ENCODE results near the gene JMJD1C. TPM values are rescaled to one million over a fixed set of nuclear protein-coding genes. Genes with fewer than 3 reads are reported as not detected.
A peak's percentile ranks its signal among the peaks of the same experiment; 100 is the strongest.
"Not testable (repeated sequence)": the region's sequence is repeated elsewhere in the genome, so short reads cannot be mapped to it uniquely, and the experiment has no call there.

The JMJD1C gene
- total RNA-seq, 1 donor from 2014 or later, result 122 TPM

DNA sequence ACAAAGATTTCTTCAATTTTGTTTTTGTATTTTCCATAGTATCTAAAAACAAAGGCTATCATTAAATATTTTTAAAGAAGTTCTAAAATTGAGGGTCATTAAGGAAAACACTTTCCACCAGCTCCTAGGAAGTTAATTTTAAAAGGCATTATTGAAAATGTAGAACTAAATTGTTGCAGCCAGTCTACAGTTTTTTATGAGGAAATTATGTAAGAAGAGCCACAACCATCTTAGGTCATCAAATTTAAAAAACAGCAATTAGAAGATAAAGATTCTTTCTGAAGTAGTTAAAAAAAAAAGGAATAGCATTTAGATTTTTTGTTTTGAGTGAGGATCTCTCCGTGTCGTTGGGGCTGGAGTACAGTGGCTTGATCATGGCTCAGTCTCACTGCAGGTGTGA is 171.0 kb downstream of the JMJD1C start:
- no peak for DNase-seq (ENCODE audit: low read depth)

DNA sequence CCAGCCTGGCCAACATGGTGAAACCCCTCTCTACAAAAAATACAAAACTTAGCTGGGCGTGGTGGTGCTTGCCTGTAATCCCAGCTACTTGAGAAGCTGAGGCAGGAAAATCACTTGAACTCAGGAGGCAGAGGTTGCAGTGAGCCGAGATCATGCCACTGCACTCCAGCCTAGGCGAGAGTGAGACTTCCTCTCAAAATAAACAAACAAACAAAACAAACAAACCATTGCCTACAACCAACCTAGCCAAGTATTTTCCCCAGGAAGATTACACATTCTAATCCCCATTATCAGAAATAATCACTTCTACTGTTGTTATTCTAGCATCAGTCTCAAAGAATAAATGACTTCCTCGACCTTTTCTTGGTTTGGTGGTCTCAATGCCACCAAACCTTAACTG is 172.9 kb downstream of the JMJD1C start:
- DNase-seq (ENCODE audit: low read depth), result not testable (repeated sequence)

DNA sequence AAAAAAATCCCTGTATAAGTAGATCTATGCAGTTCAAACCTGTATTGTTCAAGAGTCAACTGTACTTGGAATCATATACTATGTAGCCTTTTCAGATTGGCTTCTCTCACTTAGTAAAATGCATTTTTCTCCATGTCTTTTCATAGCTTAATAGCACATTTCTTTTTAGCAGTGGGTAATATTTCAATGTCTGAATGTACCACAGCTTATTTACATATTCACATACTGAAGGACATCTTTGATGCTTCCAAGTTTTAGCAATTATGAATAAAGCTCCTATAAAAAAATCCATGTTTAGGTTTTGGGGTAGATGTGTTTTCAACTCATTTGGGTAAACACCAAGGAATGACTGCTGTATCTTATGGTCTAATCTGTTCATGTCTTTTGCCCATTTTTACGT is 177.6 kb downstream of the JMJD1C start:
- DNase-seq (ENCODE audit: low read depth), result no peak

DNA sequence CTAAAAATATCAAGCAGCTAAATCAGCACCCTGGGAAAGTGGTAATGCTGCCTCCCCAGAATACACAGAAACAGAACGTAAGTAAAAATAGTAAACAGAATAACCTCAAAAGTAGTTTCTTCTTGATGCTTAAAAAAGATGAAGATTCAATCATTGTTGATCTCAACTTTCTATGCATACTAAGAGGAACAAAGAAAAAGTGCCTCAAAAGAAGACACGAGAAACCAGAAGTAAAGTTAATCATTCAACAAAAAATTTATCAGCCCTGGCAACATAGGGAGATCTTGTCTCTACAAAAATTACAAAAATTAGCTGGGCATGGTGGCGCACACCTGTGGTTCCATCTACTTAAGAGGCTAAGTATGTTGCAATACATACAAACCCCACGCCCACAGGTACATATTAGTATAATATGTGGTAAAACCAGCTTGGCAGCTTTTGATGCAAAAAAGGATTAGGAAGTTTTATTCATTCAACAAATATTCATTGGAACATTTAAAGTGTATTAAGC is 179.0 kb downstream of the JMJD1C start:
- DNase-seq (ENCODE audit: low read depth), result peak; percentile 18

DNA sequence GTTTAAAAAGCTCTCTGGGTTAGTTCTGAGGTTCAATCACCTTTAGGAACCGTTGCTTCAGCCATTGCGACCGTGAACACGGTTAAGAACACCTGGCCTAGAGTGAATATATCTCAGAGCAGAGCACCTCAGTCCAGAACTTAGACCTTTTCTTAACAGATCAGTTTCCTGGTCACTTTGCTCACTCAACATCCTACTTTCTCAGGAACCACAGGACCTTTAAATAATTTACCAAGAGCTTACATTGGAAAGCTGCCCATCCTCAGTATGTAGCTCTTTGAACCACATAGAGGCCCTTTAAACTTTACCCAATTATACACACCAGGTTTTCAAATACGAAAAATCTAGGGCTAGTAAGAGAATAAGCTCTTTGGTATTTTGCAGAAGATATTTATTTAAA is 179.4 kb downstream of the JMJD1C start:
- peak; percentile 89 for DNase-seq (ENCODE audit: low read depth)

DNA sequence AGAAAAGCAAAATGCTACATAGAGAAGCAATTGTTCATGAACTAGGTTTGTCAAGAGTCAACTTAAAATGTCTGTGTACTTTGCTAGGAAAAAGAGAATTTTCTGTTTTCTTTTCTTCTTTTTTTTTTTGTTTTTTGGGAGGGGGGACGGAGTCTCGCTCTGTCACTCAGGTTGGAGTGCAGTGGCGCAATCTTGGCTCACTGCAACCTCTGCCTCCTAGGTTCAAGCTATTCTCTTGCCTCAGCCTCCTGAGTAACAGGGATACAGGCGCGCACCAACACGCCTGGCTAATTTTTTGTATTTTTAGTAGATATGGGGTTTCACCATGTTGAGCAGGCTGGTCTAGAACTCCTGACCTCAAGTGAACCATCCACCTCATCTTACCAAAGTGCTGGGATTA is 181.9 kb downstream of the JMJD1C start:
- not testable (repeated sequence) for DNase-seq (ENCODE audit: low read depth)

DNA sequence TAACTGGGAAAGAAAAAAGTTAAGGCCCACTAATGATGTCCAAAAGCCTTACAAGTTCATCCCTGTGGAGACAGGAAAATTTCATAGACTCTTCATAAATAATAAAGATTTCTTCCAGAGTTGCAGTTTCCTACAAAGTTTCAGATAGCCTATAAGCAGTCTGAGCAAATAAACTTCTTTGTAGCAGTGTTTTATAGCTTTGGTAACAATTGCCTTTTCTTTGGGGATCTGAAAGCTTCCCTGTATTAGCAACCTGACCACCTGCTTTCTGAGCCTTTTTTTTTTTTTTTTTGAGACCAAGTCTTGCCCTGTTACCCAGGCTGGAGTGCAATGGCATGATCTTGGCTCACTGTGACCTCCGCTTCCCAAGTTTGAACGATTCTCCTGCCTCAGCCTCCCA is 182.7 kb downstream of the JMJD1C start:
- DNase-seq (ENCODE audit: low read depth), result no peak

DNA sequence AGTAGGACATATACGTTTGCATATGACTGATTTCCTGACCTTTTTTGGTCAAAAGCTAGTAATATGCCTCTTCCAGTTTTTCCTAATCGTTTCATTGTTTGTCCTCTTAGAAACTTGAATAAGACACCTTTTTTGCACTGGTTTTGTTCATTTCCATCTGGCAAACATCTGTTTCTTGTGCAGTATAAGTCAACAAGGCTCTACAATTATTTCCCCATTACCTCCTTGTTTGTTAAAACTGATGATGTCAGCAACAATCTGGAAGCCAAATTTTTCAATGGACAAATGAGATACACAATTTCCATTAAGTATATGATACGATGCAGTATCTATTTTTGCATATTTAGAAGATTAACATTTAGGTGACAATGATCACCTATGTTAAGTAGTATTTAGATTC is 183.8 kb downstream of the JMJD1C start:
- DNase-seq (ENCODE audit: low read depth), result no peak

DNA sequence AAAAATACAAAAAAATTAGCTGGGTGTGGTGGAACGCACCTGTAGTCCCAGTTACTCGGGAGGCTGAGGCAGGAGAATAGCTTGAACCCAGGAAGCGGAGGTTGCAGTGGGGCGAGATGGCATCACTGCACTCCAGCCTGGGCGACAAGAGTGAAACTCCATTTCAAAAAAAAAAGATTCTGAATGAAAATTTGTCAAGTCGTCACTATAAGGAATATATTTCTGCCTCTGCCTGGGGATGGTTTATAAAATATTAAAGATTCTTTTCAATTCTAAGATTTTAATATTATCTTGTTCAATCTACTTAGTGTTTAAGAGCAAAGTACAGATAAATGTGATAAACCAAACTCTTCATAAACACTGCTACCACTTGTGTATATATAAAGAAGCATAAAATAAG is 185.4 kb downstream of the JMJD1C start:
- DNase-seq (ENCODE audit: low read depth), result no peak

DNA sequence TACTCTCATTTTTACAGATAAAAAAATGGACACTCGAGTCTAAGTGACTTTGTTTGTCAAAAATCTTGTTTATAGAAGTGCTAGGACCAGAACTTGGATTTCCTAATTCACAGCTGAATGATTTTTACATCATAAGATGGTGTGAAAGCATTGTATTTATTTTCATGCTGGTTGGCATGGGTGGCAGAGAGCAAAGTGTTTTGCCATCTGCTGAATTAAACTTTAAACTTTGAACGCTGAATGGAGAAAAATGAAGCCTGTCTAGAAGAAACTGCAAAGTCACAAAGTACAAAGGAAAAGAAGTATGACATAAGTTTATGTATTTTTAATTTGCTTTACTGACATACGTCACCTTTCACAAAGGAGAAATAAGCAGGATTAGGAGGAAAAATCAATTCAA is 190.7 kb downstream of the JMJD1C start:
- DNase-seq (ENCODE audit: low read depth), result peak; percentile 59

DNA sequence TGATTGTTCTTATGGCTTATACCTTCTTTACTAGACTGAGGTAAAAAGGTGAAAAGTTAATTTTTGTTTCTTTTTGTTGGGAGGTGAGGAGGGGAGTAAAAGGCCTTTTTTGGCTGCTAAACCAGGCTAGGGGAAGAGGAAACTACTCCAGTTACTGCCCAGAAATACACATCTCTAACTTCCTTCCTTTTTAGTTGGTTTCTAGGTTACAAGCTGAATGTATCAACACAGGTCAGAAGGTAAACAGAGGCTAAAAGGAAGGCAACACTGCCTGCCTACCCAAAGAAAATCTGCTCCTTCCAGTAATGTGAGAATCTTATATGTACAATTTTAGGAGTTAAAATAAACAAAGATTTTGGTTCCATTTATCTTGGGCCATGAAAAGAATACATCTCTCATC is 192.2 kb downstream of the JMJD1C start:
- DNase-seq (ENCODE audit: low read depth), result peak; percentile 60

DNA sequence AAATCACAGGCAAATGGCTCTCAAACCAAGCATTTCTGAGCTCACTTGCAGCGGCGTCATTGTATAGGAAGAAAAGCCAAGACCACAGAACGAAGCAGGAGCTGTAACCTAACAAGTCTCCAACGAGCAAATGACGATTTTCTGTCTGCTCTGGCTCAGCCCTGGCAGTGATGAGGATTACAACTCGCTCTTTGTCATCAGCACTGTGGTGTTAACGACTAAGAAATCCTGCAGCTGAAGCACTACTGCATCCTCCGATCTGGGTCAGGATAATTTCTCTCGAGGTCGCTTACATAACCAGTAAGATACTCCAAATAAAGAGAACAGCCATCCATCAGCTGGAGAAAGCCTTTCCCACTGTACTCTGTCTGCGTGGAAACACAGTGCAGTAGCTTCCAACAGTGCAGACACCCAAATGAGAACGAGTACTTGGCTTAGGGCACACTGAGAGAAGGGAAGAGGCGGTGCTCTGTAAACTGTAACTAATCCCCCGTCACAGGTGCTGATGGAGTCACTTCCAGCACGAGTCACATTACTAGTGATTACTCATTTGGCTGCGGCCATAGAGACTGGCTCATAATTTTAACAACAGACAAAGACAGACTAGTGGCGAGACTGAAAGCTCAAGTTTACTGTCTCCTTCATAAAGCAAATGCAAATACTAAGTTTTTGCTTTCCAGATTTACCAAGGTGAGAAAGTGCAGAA is 196.8 kb downstream of the JMJD1C start:
- peak; percentile 97 for DNase-seq (ENCODE audit: low read depth)

DNA sequence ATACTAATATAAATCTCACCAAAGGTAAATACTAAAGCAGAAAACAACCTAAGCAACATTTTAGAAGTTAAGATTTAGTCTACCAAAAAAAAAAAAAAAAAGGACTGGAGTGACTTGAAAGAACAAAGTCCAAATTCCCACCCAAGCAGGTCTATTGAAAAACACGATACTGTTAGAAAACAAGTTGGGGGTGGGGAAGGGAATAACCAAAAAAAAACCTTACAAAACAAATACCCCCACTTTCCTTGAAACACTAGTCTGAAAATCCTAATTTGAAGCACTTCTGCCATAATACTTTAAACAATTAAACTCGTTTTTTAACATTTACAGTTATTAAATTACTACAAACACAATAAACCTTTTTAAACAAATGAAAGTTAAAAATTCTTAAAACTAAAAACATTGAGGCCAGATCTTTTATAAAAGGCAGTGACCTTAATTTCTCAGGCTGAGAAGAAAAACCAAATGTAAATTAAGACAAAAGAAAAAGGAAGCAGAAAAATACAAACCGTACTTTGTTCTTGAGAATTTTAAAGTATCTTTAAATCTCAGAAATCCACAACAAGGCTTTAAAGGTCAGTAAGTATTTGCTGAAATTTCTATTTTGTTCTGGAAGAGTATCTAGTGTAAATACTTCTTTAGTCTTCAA is 197.5 kb downstream of the JMJD1C start:
- peak; percentile 75 for DNase-seq (ENCODE audit: low read depth)

DNA sequence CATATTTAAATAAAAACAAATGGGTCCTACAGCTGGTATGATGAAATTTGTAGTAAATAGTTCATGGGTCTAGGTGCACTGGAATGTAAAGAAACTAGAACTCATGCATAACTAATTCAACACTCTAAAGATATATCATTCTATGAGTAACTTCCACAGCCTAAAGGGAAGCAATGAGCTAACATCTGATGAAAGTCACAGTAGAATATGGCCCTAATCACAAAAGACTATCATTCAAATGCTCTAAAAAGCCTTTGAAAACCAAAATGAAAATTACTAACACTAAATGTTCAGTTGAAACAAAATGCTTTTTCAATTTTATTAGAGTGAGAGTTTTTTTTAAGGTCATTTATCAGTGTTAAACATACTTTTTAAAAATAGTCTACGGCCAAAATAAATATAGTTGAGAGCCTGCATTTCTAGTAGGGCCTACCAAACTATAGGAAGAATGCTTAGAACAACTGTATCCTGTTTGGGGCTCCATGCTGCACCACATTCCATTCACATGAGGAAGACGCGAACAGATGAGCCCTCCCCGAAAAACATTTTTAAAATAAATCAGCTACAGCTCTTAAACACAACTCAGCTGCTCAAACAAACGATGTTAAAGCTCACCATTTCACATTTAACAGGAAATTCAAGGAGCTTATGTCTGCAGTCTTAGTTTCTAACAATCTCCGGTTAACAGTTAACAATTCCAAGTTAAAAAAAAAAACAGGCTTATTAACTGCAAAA is 198.2 kb downstream of the JMJD1C start:
- peak; percentile 73 for DNase-seq (ENCODE audit: low read depth)

DNA sequence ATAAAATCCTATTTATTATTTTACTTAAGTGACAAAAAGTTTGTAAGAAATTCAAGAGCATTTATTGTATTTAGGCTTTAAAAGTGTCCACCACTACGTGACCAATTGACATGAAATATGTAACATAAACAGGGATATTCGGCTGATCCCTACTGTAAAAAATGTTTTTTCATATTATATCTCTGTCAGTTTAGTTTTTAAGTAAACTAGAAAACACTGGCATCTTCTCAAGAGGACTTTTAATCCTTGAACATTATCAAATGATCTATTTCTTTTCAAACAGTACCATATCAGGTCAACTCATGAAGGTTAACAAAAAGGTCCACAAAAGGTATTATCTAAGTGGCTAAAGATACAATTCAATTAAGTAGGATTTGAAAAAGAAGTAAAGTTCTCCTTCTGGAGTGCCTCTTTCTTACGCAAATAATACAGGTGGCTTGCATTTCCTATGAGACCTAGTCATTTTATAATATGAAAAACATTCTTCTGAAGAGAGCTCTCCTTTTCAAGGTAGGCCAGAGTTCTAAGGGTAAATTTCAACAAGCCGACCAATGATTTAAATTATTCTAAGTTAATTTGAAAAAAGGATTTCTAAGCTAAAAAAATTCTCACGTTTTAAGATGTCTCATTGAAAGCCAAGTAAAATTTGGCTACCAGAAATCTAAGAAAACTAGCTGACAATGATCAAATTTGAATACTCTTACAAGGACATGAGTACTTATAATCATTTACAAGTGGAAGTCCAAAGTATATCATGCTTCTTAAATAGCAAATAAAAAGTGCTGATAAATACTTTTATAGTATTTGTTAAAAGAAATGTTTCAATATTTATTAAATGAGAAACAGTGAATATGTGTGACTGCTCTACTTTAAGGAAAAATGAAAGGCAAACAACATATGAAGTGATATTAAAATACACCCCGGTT is 199.1 kb downstream of the JMJD1C start:
- no peak for DNase-seq (ENCODE audit: low read depth)

DNA sequence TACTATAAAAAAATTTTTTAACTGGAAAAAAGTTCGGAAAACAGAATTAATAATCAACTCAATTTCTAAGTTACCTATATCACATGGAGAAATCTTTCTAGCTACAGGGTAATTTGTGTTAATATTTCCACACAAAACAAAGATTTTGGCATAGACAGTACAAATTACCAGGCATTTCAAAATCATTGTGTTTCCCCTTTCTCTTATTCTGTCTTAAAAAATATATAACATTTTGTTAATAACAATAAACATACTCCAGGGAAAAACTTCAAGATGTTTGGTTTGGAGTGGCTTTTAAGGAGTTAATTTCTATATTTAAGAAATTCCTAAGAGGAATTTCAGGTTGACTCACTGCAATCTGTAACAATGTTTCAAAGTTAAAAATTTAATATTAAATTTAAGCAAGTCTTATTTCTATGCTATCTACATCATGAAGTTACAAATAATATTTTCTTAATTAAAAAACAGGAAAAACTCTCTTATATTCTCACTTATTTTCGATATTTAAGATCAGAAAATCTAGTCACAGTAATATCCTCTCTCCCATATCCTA is 200.0 kb downstream of the JMJD1C start:
- no peak for DNase-seq (ENCODE audit: low read depth)

DNA sequence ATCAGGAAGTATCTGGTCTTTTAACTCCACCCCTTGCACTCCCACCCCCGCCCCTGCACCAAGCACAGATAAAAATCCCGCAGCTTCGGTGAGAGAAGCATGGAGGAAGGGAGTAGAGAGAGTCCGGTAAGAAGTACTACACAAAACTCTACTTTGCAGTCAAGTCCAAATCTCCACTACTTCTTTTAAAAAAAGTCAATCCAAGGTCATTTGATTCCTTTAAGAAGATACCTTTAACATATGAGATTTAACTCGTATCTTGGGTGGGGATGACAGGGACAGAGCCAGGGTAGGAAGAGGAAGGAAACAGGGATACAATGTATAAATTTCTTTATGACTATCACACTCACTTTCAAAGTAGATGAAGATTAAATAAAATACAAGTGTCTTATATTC is 200.6 kb downstream of the JMJD1C start:
- peak; percentile 54 for DNase-seq (ENCODE audit: low read depth)

DNA sequence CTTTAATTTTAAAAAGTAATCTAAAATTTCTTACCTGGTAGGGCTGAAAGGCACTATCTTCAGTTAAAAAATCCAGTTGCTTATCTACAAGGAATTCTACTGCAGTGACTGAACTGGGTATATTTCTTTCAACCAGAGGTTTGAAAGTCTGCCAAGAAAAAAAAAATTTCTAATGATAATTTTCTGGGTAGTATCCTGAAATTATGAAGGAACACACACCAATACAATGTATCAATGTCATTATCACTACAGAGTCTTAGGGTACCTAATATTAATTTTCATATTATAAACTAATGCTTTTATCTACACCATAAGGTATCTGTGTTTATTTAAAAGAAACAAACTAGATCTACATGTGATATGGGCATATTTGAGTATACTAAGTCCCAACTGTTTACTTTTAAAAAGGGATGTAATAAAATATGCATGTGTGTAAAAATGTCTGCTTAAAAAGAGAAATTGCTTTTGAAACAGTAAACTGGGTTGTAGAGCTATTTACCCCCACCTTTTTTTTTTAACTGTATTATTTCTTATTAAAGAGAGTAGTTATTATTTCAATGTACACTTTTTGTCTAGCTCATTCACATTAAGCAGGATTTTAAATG is 201.1 kb downstream of the JMJD1C start:
- no peak for DNase-seq (ENCODE audit: low read depth)

DNA sequence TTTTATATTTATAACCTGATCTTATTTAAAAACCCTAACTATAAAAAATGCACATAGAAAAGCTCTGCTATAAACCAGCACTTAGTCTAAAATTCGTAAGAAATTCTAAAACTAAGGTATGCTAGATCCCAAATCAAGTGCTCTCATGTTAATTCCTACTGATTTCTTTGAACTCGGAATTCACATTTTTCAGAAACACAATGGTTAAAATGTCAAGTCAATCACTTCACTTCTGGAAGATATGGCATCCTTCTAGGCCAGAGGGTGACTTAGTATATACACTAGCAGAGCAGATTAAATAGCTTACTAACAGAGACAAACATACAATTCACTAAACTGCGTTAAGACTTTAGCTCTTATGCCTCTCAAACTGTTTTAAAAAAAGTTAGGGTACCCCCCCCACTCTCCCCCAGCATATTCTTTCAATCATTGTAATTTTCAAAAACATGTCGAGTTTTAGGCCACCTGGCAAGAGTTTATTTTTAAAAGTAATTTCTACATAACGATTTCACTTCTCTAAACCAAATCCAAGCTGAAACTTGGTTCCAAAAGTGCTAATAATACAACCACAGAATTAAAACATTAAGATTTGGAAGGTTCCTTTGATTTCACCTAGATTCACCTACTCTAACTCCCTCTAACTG is 203.2 kb downstream of the JMJD1C start:
- no peak for DNase-seq (ENCODE audit: low read depth)

DNA sequence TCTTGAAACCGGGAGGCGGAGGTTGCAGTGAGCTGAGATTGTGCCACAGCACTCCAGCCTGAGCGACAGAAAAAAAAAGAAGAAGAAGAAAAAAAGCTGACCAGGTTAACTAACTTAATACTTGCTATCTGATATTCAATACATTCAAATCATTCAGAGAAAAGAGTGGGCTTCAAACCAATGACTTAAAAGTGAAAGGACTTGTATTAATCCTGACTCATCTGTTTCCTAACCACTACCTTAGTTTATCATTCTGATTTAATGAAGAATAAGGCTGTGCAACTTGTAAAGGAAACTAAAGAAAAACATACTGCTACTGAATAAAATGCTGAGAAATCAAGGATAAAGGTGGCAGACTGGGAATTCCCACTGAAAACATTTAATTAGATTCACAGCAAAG is 204.3 kb downstream of the JMJD1C start:
- DNase-seq (ENCODE audit: low read depth), result no peak
